Measurements from ENCODE around the gene TRIM32. TPM values are rescaled to one million over a fixed set of nuclear protein-coding genes. Genes with fewer than 3 reads are reported as not detected.
"Not testable (repeated sequence)": the region's sequence is repeated elsewhere in the genome, so short reads cannot be mapped to it uniquely, and the experiment has no call there.

The TRIM32 gene
- polyA plus RNA-seq, 3 donors: 2.7 to 6.0 (median 4.0) TPM

- no peak overlapping the region for H3K27ac ChIP-seq (ENCODE audit: low read depth, low read length)
- 73 to 85% (median 75%) methylated on average over 2 of the region's 2 CpGs for WGBS, 3 donors
Measured at GRCh38 chr9:116671605-116672004, 15.5 kb upstream of the TRIM32 start.

DNA sequence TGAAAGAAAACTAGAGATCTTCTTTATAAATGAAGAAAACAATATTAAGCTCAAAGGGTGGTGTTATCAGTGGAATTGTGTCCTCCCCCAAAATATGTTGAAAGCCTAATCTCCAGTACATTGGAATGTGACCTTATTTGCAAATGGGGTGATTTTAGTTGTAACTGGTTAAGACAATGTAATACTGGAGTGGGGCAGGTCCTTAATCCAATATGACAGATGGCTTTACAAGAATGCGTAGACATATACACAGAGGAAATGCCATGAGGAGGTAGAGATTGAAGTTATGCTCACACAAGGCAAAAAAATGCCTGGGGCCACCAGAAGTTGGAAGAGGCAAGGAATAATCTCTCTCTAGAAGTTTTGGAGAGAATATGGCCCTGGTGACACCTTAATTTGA is 13.7 kb upstream of the TRIM32 start:
- WGBS, 3 donors: 39 to 86% (median 47%) methylated on average over 1 of the region's 1 CpG
- no peak overlapping the region for H3K27ac ChIP-seq (ENCODE audit: low read depth, low read length)

DNA sequence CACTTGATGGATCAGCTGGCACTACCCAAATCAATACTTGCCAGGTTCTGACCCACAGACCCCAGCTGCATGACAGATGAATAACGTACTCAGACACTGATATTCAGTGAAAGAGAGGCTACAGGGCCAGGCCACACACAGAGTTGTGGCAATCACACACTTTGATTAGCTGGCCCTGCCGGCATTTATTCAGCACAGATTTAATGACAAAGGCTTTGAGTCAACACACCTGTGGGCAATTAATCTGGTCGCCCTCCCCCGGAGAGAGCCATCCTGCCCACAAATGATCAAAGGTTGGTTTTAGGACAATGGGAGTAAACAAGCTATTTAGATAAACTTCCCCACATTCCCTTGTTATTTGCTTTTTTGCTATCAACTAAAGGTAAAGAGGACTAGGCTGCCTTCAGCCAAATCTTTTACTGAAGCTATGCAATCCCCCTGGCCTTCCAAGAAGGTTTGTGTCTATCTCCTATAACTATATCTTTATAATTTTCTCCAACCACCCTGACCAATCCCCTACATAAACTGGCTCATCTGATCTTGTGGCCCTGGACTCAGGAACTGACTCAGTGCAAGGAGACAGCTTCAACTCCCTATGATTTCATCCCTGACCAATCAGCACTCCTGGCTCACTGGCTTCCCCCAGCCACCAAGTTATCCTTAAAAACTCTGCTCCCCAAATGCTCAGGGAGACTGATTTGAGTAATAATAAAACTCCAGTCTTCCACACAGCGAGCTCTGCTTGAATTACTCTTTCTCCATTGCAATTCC is 12.7 kb upstream of the TRIM32 start:
- 82 to 91% (median 85%) methylated on average over 5 of the region's 5 CpGs for WGBS, 3 donors
- no peak overlapping the region for H3K27ac ChIP-seq (ENCODE audit: low read depth, low read length)

GRCh38 chr9:116683535-116683934 is 3.6 kb upstream of the TRIM32 start:
- H3K27ac ChIP-seq (ENCODE audit: low read depth, low read length): no peak overlapping the region

DNA sequence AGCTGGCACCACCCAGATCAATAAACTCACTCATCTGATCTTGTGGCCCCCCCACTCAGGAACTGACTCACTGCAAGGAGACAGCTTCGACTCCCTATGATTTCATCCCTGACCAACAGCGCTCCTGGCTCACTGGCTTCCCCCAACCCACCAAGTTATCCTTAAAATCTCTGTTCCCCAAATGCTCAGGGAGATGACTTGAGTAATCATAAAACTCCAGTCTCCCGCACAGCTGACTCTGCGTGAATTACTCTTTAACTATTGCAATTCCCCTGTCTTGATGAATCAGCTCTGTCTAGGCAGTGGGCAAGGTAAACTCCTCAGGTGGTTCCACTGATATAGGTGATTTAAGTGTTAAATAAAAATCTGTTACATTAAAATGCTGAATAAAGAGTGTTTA is 1.9 kb upstream of the TRIM32 start:
- WGBS, 3 donors: 62 to 76% (median 66%) methylated on average over 4 of the region's 4 CpGs

GRCh38 chr9:116686135-116686534 is 970 bp upstream of the TRIM32 start:
- no peak overlapping the region for H3K27ac ChIP-seq (ENCODE audit: low read depth, low read length)

More for the DNA sequence above, 1.9 kb upstream of the TRIM32 start:
- no peak overlapping the region for H3K27ac ChIP-seq (ENCODE audit: low read depth, low read length)

DNA sequence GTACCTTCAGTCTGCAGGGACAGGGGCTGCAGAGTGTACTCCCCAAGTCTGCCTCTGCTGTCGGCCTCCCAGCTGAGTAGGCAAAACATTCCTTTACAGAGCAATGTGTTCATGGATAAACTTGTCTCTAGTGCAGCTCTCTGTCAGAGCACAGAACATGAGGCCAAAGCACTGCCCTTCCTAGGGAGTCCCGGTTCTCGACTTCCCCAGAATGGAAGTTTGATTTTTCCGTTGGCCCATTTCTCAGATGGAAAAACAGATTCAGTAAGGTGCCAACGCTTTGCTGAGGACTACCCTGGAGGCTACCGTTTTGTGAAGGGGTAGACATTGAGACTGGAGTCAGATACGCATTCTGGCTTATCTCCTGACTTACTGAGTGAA is 422 bp upstream of the TRIM32 start:
- 6 to 20% (median 12%) methylated on average over 7 of the region's 7 CpGs for WGBS, 3 donors
- no peak overlapping the region for H3K27ac ChIP-seq (ENCODE audit: low read depth, low read length)

DNA sequence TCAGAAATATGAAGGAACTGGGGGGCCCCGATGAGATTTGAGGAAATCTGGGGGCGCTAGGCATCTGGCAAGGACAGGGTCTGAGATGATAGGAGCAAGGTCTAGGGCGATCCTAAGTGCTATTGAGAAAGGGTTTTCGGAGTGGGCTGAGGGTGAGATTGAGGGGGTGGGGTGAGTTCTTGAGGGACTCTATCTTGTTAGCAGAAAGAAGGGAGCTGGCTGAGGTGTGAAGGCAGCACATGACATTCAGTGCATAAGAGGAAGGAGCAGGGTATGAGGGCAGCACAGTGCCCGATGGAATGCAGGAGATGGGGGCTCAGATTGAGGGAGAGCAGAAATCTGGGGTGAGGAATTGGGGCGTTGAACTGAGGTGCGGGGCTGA is 640 bp downstream of the TRIM32 start:
- WGBS, 3 donors: 11 to 21% (median 16%) methylated on average over 7 of the region's 7 CpGs
- H3K27ac ChIP-seq (ENCODE audit: low read depth, low read length): no peak overlapping the region

DNA sequence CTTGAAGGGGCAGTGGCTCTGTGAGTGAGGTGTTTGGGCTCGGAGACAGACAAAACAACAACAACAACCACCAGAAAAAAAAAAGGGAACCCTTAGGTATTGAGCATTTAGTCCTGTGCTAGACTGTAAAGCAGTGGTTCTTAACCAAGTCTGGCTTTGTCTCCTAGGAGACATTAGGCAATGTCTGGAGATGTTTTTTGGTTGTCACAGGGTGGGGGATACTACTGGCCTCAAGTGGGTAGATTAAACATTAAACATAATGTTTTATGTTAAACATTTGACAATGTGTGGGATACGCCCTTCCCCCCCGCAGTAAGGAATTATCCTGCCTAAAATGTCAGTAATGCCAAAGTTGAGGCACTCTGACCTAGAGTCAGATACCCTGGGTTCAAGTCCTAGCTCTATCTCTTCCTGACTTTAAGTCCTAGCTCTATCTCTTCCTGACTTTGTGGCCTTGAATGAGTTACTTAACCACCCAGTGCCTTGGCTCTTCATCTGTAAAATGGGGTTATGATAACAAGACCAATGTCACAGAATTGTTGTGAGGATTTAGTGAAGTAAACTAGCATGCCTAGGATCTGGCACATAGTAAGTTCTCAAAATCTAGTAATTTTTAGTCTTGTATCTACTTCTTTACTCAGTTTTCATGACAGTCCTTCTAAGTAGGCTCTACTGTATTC is 1.8 kb downstream of the TRIM32 start:
- WGBS, 3 donors: 78 to 88% (median 88%) methylated on average over 3 of the region's 3 CpGs
- H3K27ac ChIP-seq (ENCODE audit: low read depth, low read length): no peak overlapping the region

GRCh38 chr9:116689486-116690032 is 2.5 kb downstream of the TRIM32 start:
- WGBS, 3 donors: 77 to 95% (median 95%) methylated on average over 3 of the region's 3 CpGs

GRCh38 chr9:116690805-116691204 is 3.7 kb downstream of the TRIM32 start:
- not testable (repeated sequence) for H3K27ac ChIP-seq (ENCODE audit: low read depth, low read length)

More at GRCh38 chr9:116689486-116690032, 2.5 kb downstream of the TRIM32 start:
- H3K27ac ChIP-seq (ENCODE audit: low read depth, low read length): no peak overlapping the region

GRCh38 chr9:116691607-116692006 is 4.5 kb downstream of the TRIM32 start:
- no peak overlapping the region for H3K27ac ChIP-seq (ENCODE audit: low read depth, low read length)
- 85 to 88% (median 87%) methylated on average over 3 of the region's 3 CpGs for WGBS, 3 donors

- no peak overlapping the region for H3K27ac ChIP-seq (ENCODE audit: low read depth, low read length)
- 49 to 68% (median 63%) methylated on average over 2 of the region's 2 CpGs for WGBS, 3 donors
Measured at GRCh38 chr9:116692616-116693015, 5.5 kb downstream of the TRIM32 start.

- no peak overlapping the region for H3K27ac ChIP-seq (ENCODE audit: low read depth, low read length)
- WGBS, 3 donors: 53 to 81% (median 67%) methylated on average over 2 of the region's 2 CpGs
Measured at GRCh38 chr9:116693233-116693731, 6.2 kb downstream of the TRIM32 start.

- 53 to 93% (median 90%) methylated on average over 4 of the region's 4 CpGs for WGBS, 3 donors
- H3K27ac ChIP-seq (ENCODE audit: low read depth, low read length): no peak overlapping the region
Measured at GRCh38 chr9:116694785-116695291, 7.7 kb downstream of the TRIM32 start.

GRCh38 chr9:116695438-116695837 is 8.3 kb downstream of the TRIM32 start:
- H3K27ac ChIP-seq (ENCODE audit: low read depth, low read length): no peak overlapping the region
- 46 to 49% (median 49%) methylated on average over 3 of the region's 3 CpGs for WGBS, 3 donors

- 80 to 89% (median 84%) methylated on average over 1 of the region's 1 CpG for WGBS, 3 donors
- H3K27ac ChIP-seq (ENCODE audit: low read depth, low read length): no peak overlapping the region
Measured at GRCh38 chr9:116697362-116697761, 10.3 kb downstream of the TRIM32 start.

GRCh38 chr9:116697887-116698286 is 10.8 kb downstream of the TRIM32 start:
- no peak overlapping the region for H3K27ac ChIP-seq (ENCODE audit: low read depth, low read length)
- WGBS, 3 donors: 94 to 97% (median 96%) methylated on average over 16 of the region's 16 CpGs

DNA sequence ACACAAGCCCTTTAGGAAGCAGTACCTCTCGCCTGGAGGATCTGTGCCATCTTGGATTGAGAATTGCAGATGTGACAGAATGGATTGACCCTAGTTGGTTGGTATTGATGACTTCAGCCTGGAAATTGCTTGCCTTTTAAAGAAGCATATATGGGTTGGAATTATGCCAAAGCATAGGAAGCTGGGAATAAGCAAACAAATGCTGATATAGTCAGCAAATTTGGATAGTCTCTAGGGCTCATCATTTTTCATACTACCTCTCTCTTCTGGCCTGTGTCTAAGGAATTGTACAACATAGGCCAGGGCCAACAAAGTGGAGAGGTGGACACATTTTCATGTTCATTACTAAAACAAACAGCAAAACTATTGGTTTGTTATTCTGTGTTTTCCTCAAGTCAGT is 13.2 kb downstream of the TRIM32 start:
- WGBS, 3 donors: 92 to 100% (median 97%) methylated on average over 1 of the region's 1 CpG

More for the DNA sequence above, 13.2 kb downstream of the TRIM32 start:
- no peak overlapping the region for H3K27ac ChIP-seq (ENCODE audit: low read depth, low read length)
